LNCaP clone FGC (cell line): Measurements from ENCODE around the gene NQO2.

ENCODE experiments used
- DNase-seq: peaks from one replicate; pipeline ENCODE4 v3.0.0-alpha.2; 2011; ENCODE audit warnings: low read depth
- H3K4me3 ChIP-seq: 2 replicates; pipeline ENCODE4 v1.5.1; 2011; ENCODE audit warnings: mild to moderate bottlenecking, low read depth, low read length, control low read depth
- TF ChIP-seq, protein P1 (sequence below): IDR thresholded peaks from 2 replicates; pipeline ENCODE4 v1.5.1; 2012; ENCODE audit warnings: mild to moderate bottlenecking; ENCODE audit not compliant: control insufficient read depth, insufficient read depth; ENCODE audit errors: extremely low read depth

NQO2 gene

DNA sequence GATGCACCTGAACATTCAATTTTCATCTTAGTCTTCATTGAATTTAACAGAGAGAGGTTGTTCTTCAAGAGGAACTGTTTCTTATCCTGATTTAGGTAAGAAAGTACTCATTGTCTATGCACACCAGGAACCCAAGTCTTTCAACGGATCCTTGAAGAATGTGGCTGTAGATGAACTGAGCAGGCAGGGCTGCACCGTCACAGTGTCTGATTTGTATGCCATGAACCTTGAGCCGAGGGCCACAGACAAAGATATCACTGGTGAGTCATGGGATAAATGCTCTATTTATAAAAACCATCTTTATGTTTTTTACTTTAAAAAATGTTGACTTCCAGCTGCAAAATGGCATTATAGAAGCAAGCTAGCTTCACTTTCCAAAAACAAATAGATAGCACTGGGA, 10.2 kb downstream of the NQO2 start:
- DNase-seq = no peak
- TF ChIP-seq, protein P1, sequence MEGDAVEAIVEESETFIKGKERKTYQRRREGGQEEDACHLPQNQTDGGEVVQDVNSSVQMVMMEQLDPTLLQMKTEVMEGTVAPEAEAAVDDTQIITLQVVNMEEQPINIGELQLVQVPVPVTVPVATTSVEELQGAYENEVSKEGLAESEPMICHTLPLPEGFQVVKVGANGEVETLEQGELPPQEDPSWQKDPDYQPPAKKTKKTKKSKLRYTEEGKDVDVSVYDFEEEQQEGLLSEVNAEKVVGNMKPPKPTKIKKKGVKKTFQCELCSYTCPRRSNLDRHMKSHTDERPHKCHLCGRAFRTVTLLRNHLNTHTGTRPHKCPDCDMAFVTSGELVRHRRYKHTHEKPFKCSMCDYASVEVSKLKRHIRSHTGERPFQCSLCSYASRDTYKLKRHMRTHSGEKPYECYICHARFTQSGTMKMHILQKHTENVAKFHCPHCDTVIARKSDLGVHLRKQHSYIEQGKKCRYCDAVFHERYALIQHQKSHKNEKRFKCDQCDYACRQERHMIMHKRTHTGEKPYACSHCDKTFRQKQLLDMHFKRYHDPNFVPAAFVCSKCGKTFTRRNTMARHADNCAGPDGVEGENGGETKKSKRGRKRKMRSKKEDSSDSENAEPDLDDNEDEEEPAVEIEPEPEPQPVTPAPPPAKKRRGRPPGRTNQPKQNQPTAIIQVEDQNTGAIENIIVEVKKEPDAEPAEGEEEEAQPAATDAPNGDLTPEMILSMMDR = no peak
- no peak overlapping the region for H3K4me3 ChIP-seq

- TF ChIP-seq, protein P1 = no peak
- H3K4me3 ChIP-seq = no peak overlapping the region
- DNase-seq = no peak
Observed at GRCh38 chr6:3011158-3011557, 11.5 kb downstream of the NQO2 start.

DNA sequence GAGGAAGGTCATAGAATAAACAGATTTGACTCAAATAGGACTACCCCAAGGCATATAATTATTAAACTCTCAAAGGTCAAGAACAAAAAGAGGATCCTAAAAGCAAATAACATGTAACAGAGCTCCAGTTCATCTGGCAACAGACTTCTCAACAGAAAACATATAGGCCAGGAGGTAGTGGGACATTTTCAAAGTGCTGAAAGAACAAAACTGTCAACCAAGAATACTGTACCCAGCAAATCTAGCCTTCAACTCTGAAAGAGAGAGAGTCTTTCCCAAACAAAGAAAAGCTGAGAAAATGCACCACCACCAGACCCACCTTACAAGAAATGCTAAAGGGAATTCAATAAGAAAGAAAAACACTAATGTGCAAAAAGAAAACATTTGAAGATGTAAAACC, 11.9 kb downstream of the NQO2 start:
- DNase-seq = no peak
- TF ChIP-seq, protein P1 = no peak
- no peak overlapping the region for H3K4me3 ChIP-seq

GRCh38 chr6:3013486-3013885, 13.8 kb downstream of the NQO2 start:
- no peak for DNase-seq
- TF ChIP-seq, protein P1 = no peak
- H3K4me3 ChIP-seq = no peak overlapping the region

GRCh38 chr6:3013901-3014674, 14.4 kb downstream of the NQO2 start:
- DNase-seq = no peak
- TF ChIP-seq, protein P1 = no peak
- H3K4me3 ChIP-seq = no peak overlapping the region

GRCh38 chr6:3014675-3015066, 15.0 kb downstream of the NQO2 start:
- DNase-seq = no peak

GRCh38 chr6:3015144-3015543, 15.4 kb downstream of the NQO2 start:
- TF ChIP-seq, protein P1 = no peak
- DNase-seq = no peak
- no peak overlapping the region for H3K4me3 ChIP-seq

More at GRCh38 chr6:3014675-3015066, 15.0 kb downstream of the NQO2 start:
- H3K4me3 ChIP-seq = no peak overlapping the region
- TF ChIP-seq, protein P1 = no peak
